ENCODE data around the gene FLNB. TPM values are rescaled to one million over a fixed set of nuclear protein-coding genes. Genes with fewer than 3 reads are reported as not detected.

Gene FLNB
- total and polyA plus RNA-seq, 2 of the 13 experiments (the other 11 are each of a cell fraction or from before 2014, with no cell fraction given): 106 to 130 TPM

GRCh38 chr3:58177747-58178527 lies 169.7 kb downstream of the FLNB start (continued):
- TF ChIP-seq ZBTB4 (CRISPR knock-in tag; IDR thresholded peaks at IDR 0.05; ENCODE audit: borderline replicate concordance) (no peak), ZNF407 (CRISPR knock-in tag; IDR thresholded peaks at IDR 0.05; ENCODE audit: not compliant biosample characterization) (no peak), RFX1 (IDR thresholded peaks at IDR 0.05) (no peak), ZNF362 (CRISPR knock-in tag; IDR thresholded peaks at IDR 0.05; ENCODE audit: borderline replicate concordance) (no peak), SNRNP70 (IDR thresholded peaks at IDR 0.05; ENCODE audit: low read depth, low read length) (no peak), ZNF329 (CRISPR knock-in tag; IDR thresholded peaks at IDR 0.05; ENCODE audit: low read depth) (no peak), DNMT3B (CRISPR knock-in tag; conservative IDR thresholded peaks at IDR 0.05) (no peak), TFE3 (CRISPR knock-in tag; IDR thresholded peaks at IDR 0.05) (no peak), RBFOX2 (IDR thresholded peaks at IDR 0.05; ENCODE audit: low read depth, low read length) (peak; percentile 63), ZSCAN25 (CRISPR knock-in tag; IDR thresholded peaks at IDR 0.05) (peak; percentile 52; the same call in 1 of the 2 replicates), ZNF652 (CRISPR knock-in tag; IDR thresholded peaks at IDR 0.05; ENCODE audit: borderline replicate concordance, low read depth) (no peak), ESRRA (CRISPR knock-in tag; IDR thresholded peaks at IDR 0.05; ENCODE audit: low read depth) (no peak), ZNF547 (CRISPR knock-in tag; IDR thresholded peaks at IDR 0.05) (no peak)
